Measurements from ENCODE around the gene GABBR2.

GRCh38 chr9:98310752-98311392, 397.9 kb downstream of the GABBR2 start:
- no peak for TF ChIP-seq EP300 (IDR thresholded peaks at IDR 0.05)
- TF ChIP-seq CTCF (IDR thresholded peaks at IDR 0.05): no peak
